Smooth muscle cell (in vitro differentiated cells): ENCODE results near the gene IL4I1. TPM values are rescaled to one million over a fixed set of nuclear protein-coding genes. Genes with fewer than 3 reads are reported as not detected.

Experiments
- DNase-seq: peaks from one replicate; lab custom pipeline; 2025; ENCODE audit not compliant: unreplicated experiment; lab: John Stamatoyannopoulos, UW
- H2AFZ ChIP-seq: fragments of 200-600 bp; sonication (generic); 2 replicates; pipeline ENCODE4 v1.6.0; 2016; ENCODE audit warnings: antibody characterized with exemption, low read depth, mild to moderate bottlenecking
- H3F3A ChIP-seq: fragments of 200-600 bp; sonication (generic); 2 replicates; pipeline ENCODE4 v1.6.0; 2017; ENCODE audit warnings: antibody characterized with exemption, low read depth
- H3K27ac ChIP-seq: fragments of 200-600 bp; sonication (generic); 2 replicates; pipeline ENCODE4 v1.5.1; 2016; ENCODE audit warnings: low read depth, mild to moderate bottlenecking
- H3K27me3 ChIP-seq: fragments of 200-600 bp; sonication (generic); 2 replicates; pipeline ENCODE4 v1.6.1; 2016; ENCODE audit warnings: low read depth, mild to moderate bottlenecking
- H3K36me3 ChIP-seq: fragments of 200-600 bp; sonication (generic); 2 replicates; pipeline ENCODE4 v1.5.1; 2016; ENCODE audit warnings: low read depth
- H3K4me1 ChIP-seq: fragments of 200-600 bp; sonication (generic); 2 replicates; pipeline ENCODE4 v1.5.1; 2016; ENCODE audit warnings: low read depth
- H3K4me2 ChIP-seq: fragments of 200-600 bp; sonication (generic); 2 replicates; pipeline ENCODE4 v1.6.0; 2016; ENCODE audit warnings: mild to moderate bottlenecking
- H3K4me3 ChIP-seq: fragments of 200-600 bp; sonication (generic); 2 replicates; pipeline ENCODE4 v1.5.1; 2016; ENCODE audit warnings: mild to moderate bottlenecking
- H3K79me2 ChIP-seq: fragments of 200-600 bp; sonication (generic); 2 replicates; pipeline ENCODE4 v1.6.0; 2016; ENCODE audit warnings: low read depth, mild to moderate bottlenecking
- H3K9ac ChIP-seq: fragments of 200-600 bp; sonication (generic); 2 replicates; pipeline ENCODE4 v1.6.0; 2016; ENCODE audit warnings: low read depth
- H3K9me3 ChIP-seq: fragments of 200-600 bp; sonication (generic); replicated peaks from 2 replicates; pipeline ENCODE4 v1.5.1; 2016; ENCODE audit warnings: low read depth
- H4K20me1 ChIP-seq: fragments of 200-600 bp; sonication (generic); 2 replicates; pipeline ENCODE4 v1.6.0; 2016; ENCODE audit warnings: low read depth
- CTCF ChIP-seq: fragments of 200-600 bp; sonication (generic); IDR thresholded peaks from 2 replicates; pipeline ENCODE4 v1.5.1; 2017; ENCODE audit warnings: borderline replicate concordance, mild to moderate bottlenecking, antibody characterized with exemption; ENCODE audit not compliant: insufficient read depth, poor library complexity, severe bottlenecking
- WGBS: methylation state at CpG from one replicate; pipeline ENCODE4 v1.1.7; 2016; ENCODE audit warnings: low lambda C conversion rate; 5-methylcytosine and 5-hydroxymethylcytosine counted together
- polyA plus RNA-seq: library from polyadenylated mRNA; unstranded; fragments of >200 nt; fragmentation: Nextera tagmentation; extraction: Ambion mirVana; gene quantifications from 2 replicates; pipeline ENCODE4 v1.2.1, GENCODE V29; 2016
- total RNA-seq: library from RNA; depleted of rRNA; stranded (reverse); fragments of >200 nt; gene quantifications from 2 replicates; pipeline ENCODE4 v1.2.3, GENCODE V29; 2014

The IL4I1 gene
- total and polyA plus RNA-seq, 2 experiments from 2014 or later = 1.3 TPM; not detected in 1

- H3K79me2 ChIP-seq = peaks cover 15% of the 10 kb centered on the region
These were observed 18.6 kb upstream of the IL4I1 start for GRCh38 chr19:49915271-49915670.

GRCh38 chr19:49913720-49914119 is 17.0 kb upstream of the IL4I1 start:
- H3K9ac ChIP-seq = no peak overlapping the region
- peaks cover 49% of the 10 kb centered on the region for H4K20me1 ChIP-seq
- no peaks in the 10 kb centered on the region for H3K9me3 ChIP-seq
- H3F3A ChIP-seq = no peaks in the 10 kb centered on the region
- no peak overlapping the region for H2AFZ ChIP-seq
- H3K4me1 ChIP-seq = no peaks in the 10 kb centered on the region
- H3K36me3 ChIP-seq = no peaks in the 10 kb centered on the region
- H3K79me2 ChIP-seq = peaks cover 5% of the 10 kb centered on the region
- no peak overlapping the region for H3K4me2 ChIP-seq
- no peak for DNase-seq
- H3K4me3 ChIP-seq = no peak overlapping the region
- 98% methylated on average over 10 of the region's 10 CpGs for WGBS
- TF ChIP-seq CTCF = no peak
- no peaks in the 10 kb centered on the region for H3K27me3 ChIP-seq
- no peak overlapping the region for H3K27ac ChIP-seq

More at GRCh38 chr19:49915271-49915670, 18.6 kb upstream of the IL4I1 start:
- Histone ChIP-seq H3K4me2 (no peak overlapping the region), H4K20me1 (peaks cover 63% of the 10 kb centered on the region), H3K9ac (no peak overlapping the region), H3K36me3 (no peaks in the 10 kb centered on the region), H3K4me3 (no peak overlapping the region), H3K27me3 (no peaks in the 10 kb centered on the region), H3F3A (no peaks in the 10 kb centered on the region), H3K27ac (no peak overlapping the region), H3K9me3 (no peaks in the 10 kb centered on the region), H3K4me1 (no peaks in the 10 kb centered on the region), H2AFZ (no peak overlapping the region)
- 97% methylated on average over 6 of the region's 6 CpGs for WGBS
- DNase-seq = no peak
- TF ChIP-seq CTCF = no peak

- WGBS = 93% methylated on average over 21 of the region's 21 CpGs
- DNase-seq = no peak
- Histone ChIP-seq H3K9ac (no peak overlapping the region), H3F3A (no peaks in the 10 kb centered on the region), H3K79me2 (peaks cover 5% of the 10 kb centered on the region), H3K9me3 (no peaks in the 10 kb centered on the region), H3K27me3 (no peaks in the 10 kb centered on the region), H3K4me3 (no peak overlapping the region), H3K36me3 (no peaks in the 10 kb centered on the region), H3K4me1 (no peaks in the 10 kb centered on the region), H3K4me2 (no peak overlapping the region), H2AFZ (no peak overlapping the region), H3K27ac (no peak overlapping the region), H4K20me1 (peaks cover 44% of the 10 kb centered on the region)
- no peak for TF ChIP-seq CTCF
These were observed 16.4 kb upstream of the IL4I1 start for GRCh38 chr19:49912965-49913685.
